LNCAP (cell line): Measurements from ENCODE around the gene PFN1.

Source experiments
- TF ChIP-seq, protein P1 (sequence below): fragments of 450-650 bp; IDR thresholded peaks from 2 replicates; pipeline ENCODE4 v1.5.1; 2017; ENCODE audit warnings: mild to moderate bottlenecking

PFN1 gene

DNA sequence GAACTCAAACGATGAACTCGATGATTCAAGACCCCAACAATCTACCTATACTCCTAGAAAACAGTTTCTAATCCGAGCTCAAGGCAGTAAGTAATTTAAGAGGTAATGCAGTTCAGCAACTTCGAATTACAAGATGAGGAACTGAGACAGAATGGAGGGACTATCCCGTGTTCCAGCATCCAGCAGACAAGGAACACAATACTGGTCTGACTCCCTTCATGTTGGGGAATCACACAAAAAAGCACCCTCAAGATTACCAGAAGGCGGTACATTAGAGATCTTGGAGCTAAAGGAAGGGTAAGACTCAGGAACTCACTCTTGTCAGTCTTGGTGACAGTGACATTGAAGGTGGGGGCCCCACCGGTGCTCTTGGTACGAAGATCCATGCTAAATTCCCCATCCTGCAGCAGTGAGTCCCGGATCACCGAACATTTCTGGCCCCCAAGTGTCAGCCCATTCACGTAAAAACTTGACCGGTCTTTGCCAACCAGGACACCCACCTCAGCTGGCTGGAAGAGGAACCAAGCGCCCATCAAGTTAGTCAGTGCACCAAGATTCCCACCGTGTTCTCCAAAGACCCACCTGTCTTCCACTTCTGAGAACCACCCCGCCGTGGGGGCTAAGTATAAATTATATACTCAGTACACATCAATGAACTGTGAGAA, 1.9 kb downstream of the PFN1 start:
- TF ChIP-seq, protein P1, sequence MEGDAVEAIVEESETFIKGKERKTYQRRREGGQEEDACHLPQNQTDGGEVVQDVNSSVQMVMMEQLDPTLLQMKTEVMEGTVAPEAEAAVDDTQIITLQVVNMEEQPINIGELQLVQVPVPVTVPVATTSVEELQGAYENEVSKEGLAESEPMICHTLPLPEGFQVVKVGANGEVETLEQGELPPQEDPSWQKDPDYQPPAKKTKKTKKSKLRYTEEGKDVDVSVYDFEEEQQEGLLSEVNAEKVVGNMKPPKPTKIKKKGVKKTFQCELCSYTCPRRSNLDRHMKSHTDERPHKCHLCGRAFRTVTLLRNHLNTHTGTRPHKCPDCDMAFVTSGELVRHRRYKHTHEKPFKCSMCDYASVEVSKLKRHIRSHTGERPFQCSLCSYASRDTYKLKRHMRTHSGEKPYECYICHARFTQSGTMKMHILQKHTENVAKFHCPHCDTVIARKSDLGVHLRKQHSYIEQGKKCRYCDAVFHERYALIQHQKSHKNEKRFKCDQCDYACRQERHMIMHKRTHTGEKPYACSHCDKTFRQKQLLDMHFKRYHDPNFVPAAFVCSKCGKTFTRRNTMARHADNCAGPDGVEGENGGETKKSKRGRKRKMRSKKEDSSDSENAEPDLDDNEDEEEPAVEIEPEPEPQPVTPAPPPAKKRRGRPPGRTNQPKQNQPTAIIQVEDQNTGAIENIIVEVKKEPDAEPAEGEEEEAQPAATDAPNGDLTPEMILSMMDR, result no peak

- TF ChIP-seq, protein P1, result no peak
Measured at GRCh38 chr17:4945944-4946280, 2.4 kb downstream of the PFN1 start.

GRCh38 chr17:4945176-4945943, 3.0 kb downstream of the PFN1 start:
- TF ChIP-seq, protein P1, result no peak

GRCh38 chr17:4944554-4945175, 3.7 kb downstream of the PFN1 start:
- TF ChIP-seq, protein P1, result no peak

DNA sequence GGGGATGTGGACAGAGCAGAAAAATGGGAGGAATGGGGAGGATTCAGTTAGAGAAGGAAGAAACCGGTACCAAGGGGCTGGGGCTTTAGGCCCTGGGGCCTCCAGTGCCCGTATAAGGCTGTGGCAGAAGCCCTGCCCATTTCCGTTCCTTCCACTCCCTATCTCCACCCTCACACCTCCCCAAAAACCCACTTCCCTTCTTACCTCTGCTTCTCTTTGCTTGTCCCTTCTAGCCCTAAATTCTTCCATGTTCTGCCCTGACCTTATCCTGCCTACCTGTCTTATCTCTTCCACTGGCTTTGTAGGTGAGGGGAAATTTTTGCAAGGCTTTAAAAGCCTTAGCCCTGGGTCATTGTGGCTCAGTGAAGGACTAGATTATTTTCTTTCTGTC, 4.2 kb downstream of the PFN1 start:
- TF ChIP-seq, protein P1, result no peak

DNA sequence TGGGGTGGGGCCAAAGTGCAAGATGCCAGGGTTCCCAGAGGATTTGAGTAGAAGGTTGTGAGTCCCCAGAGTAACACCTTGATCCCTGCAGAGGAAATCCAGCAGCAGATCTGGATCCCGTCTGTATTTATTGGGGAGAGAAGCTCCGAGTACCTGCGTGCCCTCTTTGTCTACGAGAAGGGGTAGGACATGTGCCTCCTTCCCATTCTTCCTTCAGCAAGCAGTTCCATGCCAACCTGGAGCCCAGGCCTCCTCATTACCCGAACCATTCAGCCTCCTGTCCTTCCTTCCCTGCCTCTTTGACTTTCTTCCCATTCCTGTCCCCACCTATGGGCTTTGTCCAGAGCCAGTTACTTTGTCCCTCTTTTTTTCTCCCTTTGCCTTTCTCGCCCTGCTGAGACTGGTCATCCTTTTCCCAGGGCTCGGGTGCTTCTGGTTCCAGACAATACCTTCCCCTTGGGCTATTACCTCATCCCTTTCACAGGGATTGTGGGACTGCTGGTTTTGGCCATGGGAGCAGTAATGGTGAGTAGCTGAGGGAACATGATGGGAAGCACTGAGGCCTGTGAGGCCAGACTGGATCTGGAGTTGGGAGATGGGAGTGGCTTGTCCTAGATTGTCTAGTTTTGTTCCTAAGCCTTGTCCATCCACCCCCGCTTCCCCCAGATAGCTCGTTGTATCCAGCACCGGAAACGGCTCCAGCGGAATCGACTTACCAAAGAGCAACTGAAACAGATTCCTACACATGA, 5.4 kb downstream of the PFN1 start:
- TF ChIP-seq, protein P1, result no peak

DNA sequence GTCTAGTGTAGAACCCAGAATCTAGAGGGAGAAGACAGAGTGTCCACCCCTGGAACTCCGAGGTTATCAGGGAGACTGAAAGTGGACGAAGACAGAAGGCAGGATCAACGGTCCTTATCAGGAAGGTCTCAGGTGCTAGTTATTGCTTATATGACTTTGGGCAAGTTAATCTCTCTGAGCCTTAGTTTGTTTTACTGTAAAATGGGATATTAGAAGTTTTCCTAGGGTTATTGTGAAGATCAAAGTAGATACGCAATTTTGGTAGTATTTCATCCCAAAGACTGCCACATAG, 7.1 kb downstream of the PFN1 start:
- TF ChIP-seq, protein P1, result no peak
